IPS-18a (cell line): ENCODE results near the gene KLF9.
A peak's percentile ranks its signal among the peaks of the same experiment; 100 is the strongest.

Experiments used
- H3K27ac ChIP-seq: one replicate; pipeline ENCODE4 v1.5.1; 2013; ENCODE audit warnings: low read length
- H3K27me3 ChIP-seq: one replicate; pipeline ENCODE4 v1.6.1; 2013; ENCODE audit warnings: mild to moderate bottlenecking, low read length; ENCODE audit not compliant: control insufficient read depth, insufficient read depth
- H3K36me3 ChIP-seq: one replicate; pipeline ENCODE4 v1.6.1; 2013; ENCODE audit warnings: low read depth, low read length; ENCODE audit not compliant: control insufficient read depth
- H3K4me1 ChIP-seq: one replicate; pipeline ENCODE4 v1.6.1; 2013; ENCODE audit warnings: low read depth, low read length; ENCODE audit not compliant: control insufficient read depth
- H3K4me3 ChIP-seq: one replicate; pipeline ENCODE4 v1.5.1; 2013; ENCODE audit warnings: low read length
- H3K9ac ChIP-seq: one replicate; pipeline ENCODE4 v1.6.1; 2013; ENCODE audit warnings: mild to moderate bottlenecking, low read length, moderate library complexity
- H3K9me3 ChIP-seq: one replicate; pipeline ENCODE4 v1.6.1; 2013; ENCODE audit warnings: low read depth, low read length; ENCODE audit not compliant: control insufficient read depth

The KLF9 gene

GRCh38 chr9:70411121-70411929 is 3.1 kb downstream of the KLF9 start:
- Histone ChIP-seq H3K9me3 (no peaks in the 10 kb centered on the region), H3K4me1 (peaks cover 19% of the 10 kb centered on the region), H3K27me3 (peaks cover 63% of the 10 kb centered on the region), H3K9ac (no peak overlapping the region), H3K27ac (no peak overlapping the region), H3K4me3 (peak overlapping the region; percentile 66), H3K36me3 (no peaks in the 10 kb centered on the region)

- H3K36me3 ChIP-seq = no peaks in the 10 kb centered on the region
- H3K9ac ChIP-seq = no peak overlapping the region
- H3K9me3 ChIP-seq = no peaks in the 10 kb centered on the region
- H3K4me1 ChIP-seq = peaks cover 23% of the 10 kb centered on the region
- no peak overlapping the region for H3K27ac ChIP-seq
- no peak overlapping the region for H3K4me3 ChIP-seq
- H3K27me3 ChIP-seq = peaks cover 55% of the 10 kb centered on the region
Observed at GRCh38 chr9:70410368-70410767, 4.1 kb downstream of the KLF9 start.

GRCh38 chr9:70409800-70410199 is 4.7 kb downstream of the KLF9 start:
- H3K4me3 ChIP-seq = no peak overlapping the region

GRCh38 chr9:70409280-70409679 is 5.2 kb downstream of the KLF9 start:
- no peak overlapping the region for H3K9ac ChIP-seq
- peaks cover 19% of the 10 kb centered on the region for H3K4me1 ChIP-seq
- H3K9me3 ChIP-seq = no peaks in the 10 kb centered on the region
- H3K36me3 ChIP-seq = no peaks in the 10 kb centered on the region
- no peak overlapping the region for H3K4me3 ChIP-seq
- H3K27ac ChIP-seq = no peak overlapping the region
- H3K27me3 ChIP-seq = peaks cover 44% of the 10 kb centered on the region

More at GRCh38 chr9:70409800-70410199, 4.7 kb downstream of the KLF9 start:
- H3K27ac ChIP-seq = no peak overlapping the region
- no peak overlapping the region for H3K9ac ChIP-seq
- H3K9me3 ChIP-seq = no peaks in the 10 kb centered on the region
- H3K36me3 ChIP-seq = no peaks in the 10 kb centered on the region
- H3K27me3 ChIP-seq = peaks cover 49% of the 10 kb centered on the region
- peaks cover 20% of the 10 kb centered on the region for H3K4me1 ChIP-seq

- H3K9ac ChIP-seq = no peak overlapping the region
- H3K27me3 ChIP-seq = peaks cover 39% of the 10 kb centered on the region
- no peak overlapping the region for H3K27ac ChIP-seq
- H3K4me3 ChIP-seq = no peak overlapping the region
- no peaks in the 10 kb centered on the region for H3K9me3 ChIP-seq
- no peaks in the 10 kb centered on the region for H3K36me3 ChIP-seq
- H3K4me1 ChIP-seq = peaks cover 19% of the 10 kb centered on the region
Observed at GRCh38 chr9:70408393-70409040, 5.9 kb downstream of the KLF9 start.

- H3K9ac ChIP-seq = no peak overlapping the region
- H3K27me3 ChIP-seq = peaks cover 25% of the 10 kb centered on the region
- H3K4me3 ChIP-seq = no peak overlapping the region
- H3K27ac ChIP-seq = no peak overlapping the region
- H3K9me3 ChIP-seq = no peaks in the 10 kb centered on the region
- peaks cover 17% of the 10 kb centered on the region for H3K4me1 ChIP-seq
- H3K36me3 ChIP-seq = no peaks in the 10 kb centered on the region
Observed at GRCh38 chr9:70407081-70407503, 7.4 kb downstream of the KLF9 start.

- Histone ChIP-seq H3K4me1 (peaks cover 16% of the 10 kb centered on the region), H3K36me3 (no peaks in the 10 kb centered on the region), H3K27me3 (peaks cover 18% of the 10 kb centered on the region), H3K4me3 (no peak overlapping the region), H3K27ac (no peak overlapping the region), H3K9ac (no peak overlapping the region), H3K9me3 (no peaks in the 10 kb centered on the region)
Observed at GRCh38 chr9:70406434-70406862, 8.0 kb downstream of the KLF9 start.

- H3K4me3 ChIP-seq = no peak overlapping the region
- no peak overlapping the region for H3K27ac ChIP-seq
- peaks cover 16% of the 10 kb centered on the region for H3K4me1 ChIP-seq
- H3K36me3 ChIP-seq = no peaks in the 10 kb centered on the region
- H3K9me3 ChIP-seq = no peaks in the 10 kb centered on the region
- H3K27me3 ChIP-seq = peaks cover 13% of the 10 kb centered on the region
- no peak overlapping the region for H3K9ac ChIP-seq
Observed at GRCh38 chr9:70405808-70406433, 8.5 kb downstream of the KLF9 start.

GRCh38 chr9:70404261-70404660 is 10.2 kb downstream of the KLF9 start:
- Histone ChIP-seq H3K36me3 (no peaks in the 10 kb centered on the region), H3K4me1 (peaks cover 16% of the 10 kb centered on the region), H3K27ac (no peak overlapping the region), H3K9me3 (no peaks in the 10 kb centered on the region), H3K4me3 (no peak overlapping the region), H3K9ac (no peak overlapping the region), H3K27me3 (no peaks in the 10 kb centered on the region)

- Histone ChIP-seq H3K9ac (no peak overlapping the region), H3K27me3 (no peaks in the 10 kb centered on the region), H3K4me3 (no peak overlapping the region), H3K27ac (no peak overlapping the region), H3K9me3 (no peaks in the 10 kb centered on the region), H3K4me1 (peaks cover 16% of the 10 kb centered on the region), H3K36me3 (no peaks in the 10 kb centered on the region)
Observed at GRCh38 chr9:70403618-70404025, 10.8 kb downstream of the KLF9 start.

- Histone ChIP-seq H3K4me1 (peaks cover 16% of the 10 kb centered on the region), H3K27me3 (no peaks in the 10 kb centered on the region), H3K36me3 (no peaks in the 10 kb centered on the region), H3K27ac (no peak overlapping the region), H3K4me3 (no peak overlapping the region), H3K9me3 (no peaks in the 10 kb centered on the region), H3K9ac (no peak overlapping the region)
Observed at GRCh38 chr9:70403166-70403565, 11.3 kb downstream of the KLF9 start.
